ENCODE data around the gene TLX1. TPM values are rescaled to one million over a fixed set of nuclear protein-coding genes. Genes with fewer than 3 reads are reported as not detected.

Gene TLX1
- total RNA-seq, 1 donor from 2014 or later, result 0.33 TPM

DNA sequence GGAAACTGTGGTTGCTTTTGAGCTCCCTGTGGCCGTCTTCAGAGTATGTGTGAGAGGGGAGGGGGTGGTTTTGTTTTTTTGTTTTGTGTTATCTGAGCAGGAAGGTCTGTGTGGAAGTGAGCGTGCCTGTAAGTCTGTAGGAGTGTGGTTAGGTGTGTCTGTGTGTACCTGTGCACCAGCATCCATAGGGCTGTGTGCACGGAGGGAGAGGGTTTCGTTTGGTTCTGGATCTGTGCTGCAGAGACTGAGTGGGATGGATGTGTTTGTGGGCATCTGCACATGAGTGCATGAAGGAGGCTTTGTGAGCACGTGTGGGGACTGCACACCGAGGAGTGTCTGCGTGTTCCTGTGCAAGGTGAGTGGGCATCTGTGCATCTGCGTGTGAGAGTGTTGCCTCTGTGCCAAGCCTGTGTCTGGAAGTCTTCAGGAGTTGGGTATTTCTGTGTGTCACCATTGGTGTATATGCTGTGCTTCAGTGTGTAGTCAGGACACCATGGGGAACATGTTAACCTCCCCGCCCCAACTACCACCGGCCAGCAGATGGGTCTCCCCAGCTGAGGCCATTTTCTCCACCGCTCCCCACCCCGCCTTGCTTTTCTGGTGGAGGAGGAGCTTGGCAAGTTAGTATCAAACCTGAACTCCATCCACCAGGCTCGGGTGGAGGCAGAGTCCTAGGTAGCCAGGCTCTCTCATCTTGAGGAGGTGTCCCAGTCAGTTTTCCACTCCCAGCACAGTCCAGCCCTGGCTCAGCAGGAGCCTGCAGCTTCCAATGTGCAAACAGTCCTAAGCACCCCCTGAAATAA lies 7.1 kb upstream of the TLX1 start:
- Mint-ChIP-seq H3K9me3 (no peaks in the 10 kb centered on the region), H3K27me3 (ENCODE audit: low read depth) (peaks cover 100% of the 10 kb centered on the region), H3K4me1 (peaks cover 25% of the 10 kb centered on the region), H3K4me3 (peak overlapping the region; percentile 28), H3K27ac (ENCODE audit: unreplicated experiment) (no peak overlapping the region), H3K36me3 (ENCODE audit: low read depth) (peaks cover 2% of the 10 kb centered on the region)
- DNase-seq (ENCODE audit: low read depth, low spot score), result no peak
- TF ChIP-seq, protein P1, sequence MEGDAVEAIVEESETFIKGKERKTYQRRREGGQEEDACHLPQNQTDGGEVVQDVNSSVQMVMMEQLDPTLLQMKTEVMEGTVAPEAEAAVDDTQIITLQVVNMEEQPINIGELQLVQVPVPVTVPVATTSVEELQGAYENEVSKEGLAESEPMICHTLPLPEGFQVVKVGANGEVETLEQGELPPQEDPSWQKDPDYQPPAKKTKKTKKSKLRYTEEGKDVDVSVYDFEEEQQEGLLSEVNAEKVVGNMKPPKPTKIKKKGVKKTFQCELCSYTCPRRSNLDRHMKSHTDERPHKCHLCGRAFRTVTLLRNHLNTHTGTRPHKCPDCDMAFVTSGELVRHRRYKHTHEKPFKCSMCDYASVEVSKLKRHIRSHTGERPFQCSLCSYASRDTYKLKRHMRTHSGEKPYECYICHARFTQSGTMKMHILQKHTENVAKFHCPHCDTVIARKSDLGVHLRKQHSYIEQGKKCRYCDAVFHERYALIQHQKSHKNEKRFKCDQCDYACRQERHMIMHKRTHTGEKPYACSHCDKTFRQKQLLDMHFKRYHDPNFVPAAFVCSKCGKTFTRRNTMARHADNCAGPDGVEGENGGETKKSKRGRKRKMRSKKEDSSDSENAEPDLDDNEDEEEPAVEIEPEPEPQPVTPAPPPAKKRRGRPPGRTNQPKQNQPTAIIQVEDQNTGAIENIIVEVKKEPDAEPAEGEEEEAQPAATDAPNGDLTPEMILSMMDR (conservative IDR thresholded peaks at IDR 0.05), result no peak

DNA sequence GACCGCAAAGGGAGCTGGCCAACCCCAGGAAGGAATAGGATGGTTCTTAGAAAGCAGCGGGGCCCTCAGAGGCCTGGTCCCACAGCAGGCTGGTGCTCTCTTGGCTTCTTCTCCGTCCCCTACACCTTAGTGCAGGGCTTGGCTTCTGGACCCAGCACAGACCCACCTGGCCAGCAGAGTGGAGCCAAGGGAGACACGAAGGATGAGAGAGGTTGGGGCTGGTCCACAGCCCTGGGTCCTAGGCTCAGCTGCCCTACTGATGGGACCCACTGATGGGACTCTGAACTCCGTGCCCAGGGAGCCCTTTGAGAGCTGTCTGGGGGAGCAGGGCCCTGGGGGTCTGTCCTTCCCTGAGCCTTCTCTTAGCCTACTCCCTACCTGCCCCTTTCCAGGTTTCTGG lies 6.2 kb upstream of the TLX1 start:
- peaks cover 25% of the 10 kb centered on the region for H3K4me1 Mint-ChIP-seq
- no peak overlapping the region for H3K27ac Mint-ChIP-seq (ENCODE audit: unreplicated experiment)
- H3K4me3 Mint-ChIP-seq, result no peak overlapping the region
- TF ChIP-seq, protein P1 (conservative IDR thresholded peaks at IDR 0.05), result no peak
- H3K36me3 Mint-ChIP-seq (ENCODE audit: low read depth), result peaks cover 2% of the 10 kb centered on the region
- no peak for DNase-seq (ENCODE audit: low read depth, low spot score)
- peaks cover 100% of the 10 kb centered on the region for H3K27me3 Mint-ChIP-seq (ENCODE audit: low read depth)
- H3K9me3 Mint-ChIP-seq, result no peaks in the 10 kb centered on the region

GRCh38 chr10:101126684-101127628 lies 4.1 kb upstream of the TLX1 start:
- TF ChIP-seq, protein P1 (conservative IDR thresholded peaks at IDR 0.05), result no peak
- Mint-ChIP-seq H3K4me3 (no peak overlapping the region), H3K9me3 (no peaks in the 10 kb centered on the region), H3K27me3 (ENCODE audit: low read depth) (peaks cover 98% of the 10 kb centered on the region), H3K27ac (ENCODE audit: unreplicated experiment) (no peak overlapping the region), H3K36me3 (ENCODE audit: low read depth) (peaks cover 2% of the 10 kb centered on the region), H3K4me1 (peaks cover 14% of the 10 kb centered on the region)
- no peak for DNase-seq (ENCODE audit: low read depth, low spot score)

DNA sequence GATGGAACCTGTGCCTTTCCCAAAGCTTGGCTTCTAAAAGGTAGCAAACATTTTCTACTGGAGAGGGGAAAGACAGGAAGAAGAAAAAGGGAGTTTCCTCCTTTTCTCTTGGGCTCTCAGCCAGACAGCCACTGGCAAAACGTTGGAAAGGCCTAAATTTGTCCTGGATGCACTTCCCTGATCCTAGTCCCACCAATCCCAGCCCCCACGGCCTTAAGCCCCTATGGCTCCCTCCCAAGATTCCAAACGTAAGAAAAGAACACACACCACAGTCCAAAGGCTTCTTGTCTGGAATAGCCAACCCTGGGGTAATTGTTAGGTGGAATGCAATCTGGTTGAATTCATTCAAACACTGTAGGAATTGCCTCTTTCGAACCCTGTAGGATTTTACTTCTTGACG lies 959 bp upstream of the TLX1 start:
- Mint-ChIP-seq H3K27ac (ENCODE audit: unreplicated experiment) (no peak overlapping the region), H3K27me3 (ENCODE audit: low read depth) (peaks cover 98% of the 10 kb centered on the region), H3K9me3 (no peaks in the 10 kb centered on the region), H3K4me1 (no peaks in the 10 kb centered on the region), H3K36me3 (ENCODE audit: low read depth) (no peaks in the 10 kb centered on the region), H3K4me3 (no peak overlapping the region)
- TF ChIP-seq, protein P1 (conservative IDR thresholded peaks at IDR 0.05), result no peak
- no peak for DNase-seq (ENCODE audit: low read depth, low spot score)

GRCh38 chr10:101131962-101132635 lies 999 bp downstream of the TLX1 start:
- Mint-ChIP-seq H3K9me3 (no peaks in the 10 kb centered on the region), H3K4me1 (no peaks in the 10 kb centered on the region), H3K27me3 (ENCODE audit: low read depth) (peaks cover 98% of the 10 kb centered on the region), H3K27ac (ENCODE audit: unreplicated experiment) (no peak overlapping the region), H3K36me3 (ENCODE audit: low read depth) (no peaks in the 10 kb centered on the region), H3K4me3 (peak overlapping the region; percentile 51)
- TF ChIP-seq, protein P1 (conservative IDR thresholded peaks at IDR 0.05), result no peak
- DNase-seq (ENCODE audit: low read depth, low spot score), result no peak
